GM21529 (cell line): ENCODE measurements around the gene KRTAP5-6.
"Not testable (repeated sequence)": the region's sequence is repeated elsewhere in the genome, so short reads cannot be mapped to it uniquely, and the experiment has no call there.

ENCODE experiments used
- ATAC-seq: cut with Tn5 transposase; IDR thresholded peaks from one replicate; pipeline ENCODE4 v1.9.1; 2021; ENCODE audit not compliant: unreplicated experiment

The KRTAP5-6 gene

GRCh38 chr11:1683216-1683615 lies 13.8 kb upstream of the KRTAP5-6 start:
- ATAC-seq: not testable (repeated sequence)

- not testable (repeated sequence) for ATAC-seq
Measured at GRCh38 chr11:1683904-1684572, 13.0 kb upstream of the KRTAP5-6 start.

DNA sequence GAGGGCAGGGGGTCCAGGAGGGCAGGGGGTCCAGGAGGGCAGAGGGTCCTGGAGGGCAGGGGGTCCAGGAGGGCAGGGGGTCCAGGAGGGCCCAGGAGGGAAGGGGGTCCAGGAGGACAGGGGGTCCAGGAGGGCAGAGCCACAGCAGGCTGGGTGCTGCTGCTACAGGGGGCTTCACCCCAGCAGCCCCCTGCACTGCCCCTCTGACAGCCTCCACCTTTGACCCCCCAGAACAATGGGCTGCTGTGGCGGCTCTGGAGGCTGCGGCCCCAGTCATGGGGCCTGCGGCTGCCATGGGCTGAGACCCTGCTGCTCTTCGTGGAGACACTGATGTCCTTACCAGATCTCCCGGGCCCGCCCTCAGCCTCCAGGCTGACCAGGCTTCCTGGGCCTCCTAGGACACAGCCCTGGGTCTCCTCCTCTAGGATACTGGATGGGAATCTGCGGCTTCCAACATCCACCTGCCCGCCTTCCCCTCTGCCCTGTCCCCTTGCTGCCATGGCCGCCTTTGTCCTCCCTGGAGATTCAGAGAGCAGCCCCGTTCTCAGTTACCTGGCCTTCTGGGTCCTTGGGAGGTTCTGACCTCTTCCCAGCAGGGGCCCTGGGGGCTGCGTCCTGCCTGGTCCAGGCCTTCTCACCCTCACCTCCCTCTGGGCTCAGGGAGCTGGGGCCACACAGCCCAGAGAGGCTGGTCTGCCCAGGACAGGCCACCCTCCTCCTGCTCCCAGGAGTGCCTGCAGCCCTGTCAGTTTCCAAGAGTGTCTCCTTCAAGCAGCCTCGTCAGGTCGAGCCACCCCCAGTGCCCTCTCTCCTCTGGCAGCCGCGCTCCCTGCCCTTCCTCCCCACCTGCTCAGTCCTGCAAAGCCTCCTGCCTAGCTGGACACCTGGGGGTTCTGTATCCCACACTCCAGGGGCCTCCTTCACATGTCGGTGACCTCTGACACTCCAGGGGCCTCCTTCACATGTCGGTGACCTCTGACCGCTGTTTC lies 11.8 kb upstream of the KRTAP5-6 start:
- ATAC-seq: not testable (repeated sequence)

DNA sequence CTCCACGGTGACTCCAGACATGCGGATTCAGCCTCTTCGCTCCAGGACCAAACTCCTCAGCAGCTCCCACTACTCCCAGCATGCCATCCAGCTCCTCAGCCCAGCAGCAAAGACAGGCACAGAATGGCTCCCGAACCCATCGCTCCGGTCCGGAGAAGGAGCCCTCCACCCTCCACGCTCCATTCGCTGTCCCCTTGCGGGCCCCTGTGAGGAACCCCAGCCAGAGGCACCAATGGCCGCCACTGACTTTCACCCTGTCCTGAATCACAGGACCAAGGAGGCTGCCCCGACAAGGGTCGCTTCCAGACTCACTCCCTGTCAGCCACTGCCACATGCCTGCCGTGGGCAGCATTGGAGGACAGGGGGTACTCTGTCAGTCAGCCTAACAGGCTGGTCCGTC lies 10.8 kb upstream of the KRTAP5-6 start:
- not testable (repeated sequence) for ATAC-seq

- not testable (repeated sequence) for ATAC-seq
Measured at GRCh38 chr11:1688336-1688947, 8.6 kb upstream of the KRTAP5-6 start.

- not testable (repeated sequence) for ATAC-seq
Measured at GRCh38 chr11:1689250-1690166, 7.5 kb upstream of the KRTAP5-6 start.

DNA sequence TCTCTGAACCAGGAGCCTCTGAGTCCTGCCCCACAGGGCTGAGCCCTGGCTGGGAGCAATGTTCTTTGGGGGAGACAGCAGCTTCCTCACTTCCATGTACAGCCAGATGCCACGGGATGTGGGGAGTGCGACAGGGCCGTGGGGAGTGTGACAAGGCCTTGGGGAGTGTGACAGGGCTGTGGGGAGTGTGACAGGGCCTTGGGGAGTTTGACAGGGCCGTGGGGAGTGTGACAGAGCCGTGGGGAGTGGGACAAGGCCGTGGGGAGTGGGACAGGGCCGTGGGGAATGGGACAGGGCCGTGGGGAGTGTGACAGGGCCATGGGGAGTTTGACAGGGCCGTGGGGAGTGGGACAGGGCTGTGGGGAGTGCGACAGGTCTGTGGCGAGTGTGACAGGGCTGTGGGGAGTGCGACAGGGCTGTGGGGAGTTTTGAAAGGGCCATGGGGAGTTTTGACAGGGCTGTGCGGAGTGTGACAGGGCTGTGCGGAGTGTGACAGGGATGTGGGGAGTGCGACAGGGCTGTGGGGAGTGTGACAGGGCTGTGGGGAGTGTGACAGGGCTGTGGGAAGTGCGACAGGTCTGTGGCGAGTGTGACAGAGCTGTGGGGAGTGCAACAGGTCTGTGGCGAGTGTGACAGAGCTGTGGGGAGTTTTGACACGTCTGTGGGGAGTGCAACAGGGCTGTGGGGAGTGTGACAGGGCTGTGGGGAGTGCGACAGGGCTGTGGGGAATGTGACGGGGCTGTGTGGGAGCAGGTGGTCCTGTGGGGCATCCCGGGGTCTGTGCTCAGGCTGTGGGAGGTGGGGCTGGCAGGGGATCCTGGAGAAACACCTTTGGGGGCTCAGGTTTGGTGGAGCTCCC lies 6.6 kb upstream of the KRTAP5-6 start:
- no peak for ATAC-seq

GRCh38 chr11:1691026-1691877 lies 5.7 kb upstream of the KRTAP5-6 start:
- no peak for ATAC-seq

DNA sequence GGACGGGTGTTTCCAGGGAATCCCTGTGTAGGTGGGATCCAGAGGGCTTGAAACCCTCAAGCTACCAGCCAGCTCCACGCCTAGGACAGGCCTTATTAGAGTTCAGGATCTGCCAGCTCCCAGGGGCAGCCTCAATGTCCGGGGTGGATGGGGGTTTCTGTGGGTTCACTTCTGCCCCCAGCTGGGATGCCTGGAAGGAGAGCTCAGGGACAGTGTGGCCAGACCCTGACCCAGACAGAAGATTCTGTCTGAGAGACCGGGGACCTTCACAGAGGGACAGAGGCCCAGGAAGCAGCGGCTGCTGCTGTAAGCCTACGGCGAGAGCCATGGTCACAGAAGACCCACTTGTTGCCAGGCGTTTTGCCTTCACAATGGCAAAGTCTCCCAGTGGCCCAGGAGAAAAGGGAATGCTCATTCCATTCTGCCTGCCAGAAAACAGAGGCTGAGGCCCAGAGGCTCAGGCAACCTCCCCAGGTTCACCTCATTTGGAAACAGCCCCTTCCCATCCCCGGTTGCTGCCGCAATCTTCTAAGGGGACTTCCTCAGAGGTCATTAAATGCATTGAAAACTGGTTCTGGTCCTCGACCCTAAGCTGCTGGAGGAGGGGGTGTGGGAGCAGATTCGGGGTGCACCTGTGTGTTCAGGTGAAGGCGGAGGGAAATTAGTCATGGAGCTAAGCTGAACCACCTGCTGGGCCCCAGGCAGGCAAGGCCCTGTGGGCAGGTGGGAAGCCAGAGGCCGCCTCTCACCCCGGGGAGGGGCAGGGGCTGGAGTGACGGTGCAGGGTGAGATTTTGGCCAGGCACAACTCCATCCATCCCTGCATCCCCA lies 4.9 kb upstream of the KRTAP5-6 start:
- no peak for ATAC-seq

DNA sequence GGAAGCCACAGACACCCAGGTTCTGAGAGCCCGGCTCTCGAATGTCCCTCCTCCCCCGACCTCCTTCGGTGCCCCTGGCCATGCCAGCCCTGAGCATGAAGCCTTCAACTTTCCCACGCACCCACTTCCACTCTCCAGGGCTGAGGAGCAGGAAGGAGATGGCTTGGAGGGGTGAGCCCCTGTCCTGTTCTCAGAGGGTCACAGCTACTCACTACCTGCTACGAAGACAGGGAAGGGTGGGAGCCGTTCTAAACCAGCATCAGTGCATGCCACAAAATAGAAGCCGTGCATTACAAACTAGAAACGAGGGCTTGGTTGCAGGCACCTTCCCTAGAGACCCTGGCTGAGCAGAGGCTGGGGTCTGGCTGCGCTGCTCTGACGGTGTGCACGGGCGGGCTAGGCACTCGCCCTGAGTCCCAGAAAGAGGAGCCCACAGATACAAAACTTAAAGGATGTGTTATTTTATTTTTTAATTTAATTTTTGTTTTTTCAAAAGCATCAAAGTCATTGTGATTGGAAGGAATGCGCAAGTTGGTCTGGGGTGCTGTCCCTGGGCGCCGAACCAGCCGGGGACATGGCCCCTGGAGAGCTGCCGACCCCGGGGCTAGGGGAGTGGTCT lies 4.2 kb upstream of the KRTAP5-6 start:
- no peak for ATAC-seq

- no peak for ATAC-seq
Measured at GRCh38 chr11:1693327-1694063, 3.5 kb upstream of the KRTAP5-6 start.

GRCh38 chr11:1694064-1694845 lies 2.7 kb upstream of the KRTAP5-6 start:
- ATAC-seq: peak; percentile 57

DNA sequence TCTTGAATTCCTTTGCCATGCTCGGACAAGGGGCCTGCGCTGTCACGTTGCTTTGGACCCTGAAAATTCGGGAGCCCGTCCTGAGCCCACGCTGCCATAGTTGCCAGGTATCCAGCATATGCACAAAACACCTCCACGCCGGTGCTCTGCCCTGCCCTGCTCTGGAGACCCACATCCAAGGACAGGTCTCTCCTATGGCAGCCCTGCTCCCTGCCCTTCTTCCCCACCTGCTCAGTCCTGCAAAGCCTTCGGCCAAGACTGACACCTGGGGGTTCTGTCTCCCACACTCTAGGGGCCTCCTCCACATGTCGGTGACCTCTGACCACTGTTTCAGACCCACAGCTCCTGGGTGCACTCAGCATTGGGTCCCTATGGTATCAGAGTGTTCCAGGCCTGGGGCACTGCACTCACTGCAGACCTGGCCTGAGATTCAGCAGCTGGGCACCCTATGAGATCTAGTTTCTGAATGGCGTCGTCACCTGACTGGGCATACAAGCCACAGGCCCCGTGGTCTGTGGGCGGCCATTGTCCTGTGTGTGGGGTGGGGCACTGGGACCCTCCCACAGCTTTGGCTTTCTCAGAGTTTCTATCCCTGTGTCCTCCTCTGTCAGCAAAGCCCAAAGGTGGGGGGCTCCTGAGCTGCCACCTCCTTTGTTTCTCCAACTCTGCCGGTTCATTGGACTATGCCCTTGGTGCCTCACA lies 2.0 kb upstream of the KRTAP5-6 start:
- no peak for ATAC-seq

- no peak for ATAC-seq
Measured at GRCh38 chr11:1695548-1696108, 1.4 kb upstream of the KRTAP5-6 start.

DNA sequence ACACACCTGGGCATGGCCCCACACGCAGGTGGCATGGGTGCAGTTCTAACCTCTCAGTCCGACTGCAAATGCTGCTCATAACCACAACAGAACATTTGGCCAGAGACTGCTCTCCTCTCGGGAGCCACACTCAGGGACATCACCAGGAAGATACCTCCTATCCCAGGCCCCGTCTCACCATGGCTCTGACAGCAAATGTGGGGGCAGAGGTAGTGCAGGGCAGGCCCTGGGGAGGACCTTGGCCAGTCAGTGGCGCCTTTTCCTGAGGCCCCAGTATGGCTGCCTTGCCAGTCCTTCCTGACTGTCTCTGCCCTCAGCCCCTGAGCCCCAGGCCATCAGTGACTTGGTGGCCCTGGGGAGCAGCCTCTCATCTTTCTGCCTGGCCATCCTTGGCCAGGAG lies 2.8 kb downstream of the KRTAP5-6 start:
- ATAC-seq: no peak
